DMS79 (cell line): ENCODE measurements around the gene AK4.

ENCODE experiments used
- DNase-seq: peaks from one replicate; lab custom pipeline; 2025; lab: John Stamatoyannopoulos, UW

AK4 gene

DNA sequence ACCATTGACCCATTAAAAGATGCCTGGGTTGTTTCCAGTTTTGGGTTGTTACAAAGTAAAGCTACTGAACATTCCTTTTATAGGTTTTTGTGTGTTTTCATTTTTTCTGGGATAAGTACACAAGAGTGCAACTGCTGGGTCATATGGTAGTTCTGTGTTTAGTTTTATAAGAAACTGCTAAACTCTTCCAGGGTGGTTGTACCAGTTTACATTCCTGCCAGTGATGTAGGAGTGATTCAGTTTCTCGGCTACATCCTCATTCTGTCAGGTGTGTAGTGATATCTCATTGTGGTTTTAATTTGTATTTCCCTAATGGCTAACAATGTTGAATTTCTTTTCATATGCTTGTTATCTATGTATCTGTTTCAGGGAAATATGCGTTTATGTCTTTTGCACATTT lies 102.8 kb downstream of the AK4 start:
- DNase-seq, result no peak

DNA sequence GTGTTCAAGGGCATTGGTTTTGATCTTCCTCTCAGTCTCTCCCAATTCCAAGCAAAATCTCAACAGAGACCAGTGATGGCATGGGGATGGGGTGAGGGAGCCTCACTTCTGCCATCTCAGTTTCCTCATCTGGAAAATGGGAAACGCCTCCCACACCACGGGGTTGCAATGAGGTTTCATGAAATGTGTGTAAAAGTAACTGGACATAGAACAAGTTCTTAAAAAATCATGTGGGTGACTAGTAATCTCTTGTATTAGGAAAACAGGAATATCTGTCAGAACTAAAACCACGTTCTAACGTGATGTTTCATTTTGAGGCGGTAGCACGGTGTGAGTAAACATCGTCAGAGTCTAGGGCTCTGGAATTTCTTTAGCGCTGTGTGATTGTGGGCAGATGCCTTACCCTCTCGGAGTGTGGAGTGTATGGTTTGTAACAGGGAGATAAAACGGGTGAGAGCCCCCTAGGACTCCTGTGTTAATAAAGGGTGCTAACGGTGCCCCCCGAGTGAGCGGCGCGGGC lies 105.9 kb downstream of the AK4 start:
- no peak for DNase-seq

DNA sequence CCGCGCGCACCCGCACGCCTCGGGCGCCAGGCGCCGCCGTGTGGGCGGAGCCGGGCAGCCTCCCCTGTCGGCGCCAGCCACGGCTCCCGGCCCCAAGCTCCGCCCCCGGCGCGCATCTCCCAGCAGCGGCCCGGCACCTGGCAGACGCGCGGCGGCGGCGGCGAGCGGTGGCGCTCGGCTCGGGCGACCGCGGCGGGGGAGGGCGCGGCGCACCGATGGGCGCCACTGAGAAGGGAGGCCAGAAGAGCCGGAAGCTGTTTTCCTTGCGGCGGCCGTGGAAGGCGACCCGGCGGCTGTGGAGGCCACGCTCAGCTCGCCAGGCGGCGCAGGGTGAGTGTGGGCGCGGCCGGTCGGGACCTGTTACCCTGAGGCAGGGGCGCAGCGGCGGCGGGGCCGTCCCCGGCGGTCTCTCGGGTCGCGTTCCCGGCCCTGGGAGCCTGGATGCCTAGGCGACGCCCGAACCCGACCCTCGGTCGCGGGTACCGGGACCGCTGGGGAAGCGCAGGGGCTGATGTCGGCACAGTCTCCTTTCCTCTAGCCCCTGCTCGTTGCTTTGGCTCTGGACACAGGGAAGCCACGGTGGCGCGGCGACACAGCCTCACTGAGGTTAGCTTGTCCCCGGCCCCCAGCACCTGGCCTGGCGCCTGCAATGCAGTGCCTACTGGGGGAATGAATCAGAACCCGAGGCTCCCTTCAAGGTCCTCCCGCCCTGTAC lies 106.5 kb downstream of the AK4 start:
- peak; percentile 51 for DNase-seq

DNA sequence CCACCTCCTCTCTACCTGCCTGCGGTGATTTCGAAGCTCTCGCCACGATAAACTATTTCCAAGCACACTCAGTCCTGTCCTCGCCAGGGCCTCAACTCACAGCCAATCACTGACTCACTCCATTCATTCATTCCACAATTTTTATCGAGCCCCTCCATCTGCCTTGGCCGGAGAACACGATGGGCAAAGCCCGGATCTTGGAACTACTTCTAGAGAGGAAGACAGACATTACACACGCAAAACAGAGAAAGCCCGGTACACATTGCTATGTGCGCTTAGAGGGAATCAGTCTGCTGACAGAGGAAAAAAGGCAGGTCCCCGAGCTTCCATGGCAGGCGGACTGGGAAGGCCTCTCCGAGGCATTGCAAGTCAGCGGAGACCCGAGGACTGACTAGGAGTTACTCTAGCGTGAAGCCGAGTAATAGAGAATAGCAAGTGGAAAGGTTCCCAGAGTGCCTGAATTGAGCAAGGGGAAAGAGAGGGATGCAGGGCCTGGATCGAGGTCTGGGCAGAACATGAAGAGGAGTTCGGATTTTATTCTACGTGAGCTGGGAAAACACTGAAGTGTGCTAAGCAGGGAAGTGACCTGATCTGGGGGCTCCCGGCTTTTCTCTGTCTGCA lies 107.1 kb downstream of the AK4 start:
- no peak for DNase-seq

DNA sequence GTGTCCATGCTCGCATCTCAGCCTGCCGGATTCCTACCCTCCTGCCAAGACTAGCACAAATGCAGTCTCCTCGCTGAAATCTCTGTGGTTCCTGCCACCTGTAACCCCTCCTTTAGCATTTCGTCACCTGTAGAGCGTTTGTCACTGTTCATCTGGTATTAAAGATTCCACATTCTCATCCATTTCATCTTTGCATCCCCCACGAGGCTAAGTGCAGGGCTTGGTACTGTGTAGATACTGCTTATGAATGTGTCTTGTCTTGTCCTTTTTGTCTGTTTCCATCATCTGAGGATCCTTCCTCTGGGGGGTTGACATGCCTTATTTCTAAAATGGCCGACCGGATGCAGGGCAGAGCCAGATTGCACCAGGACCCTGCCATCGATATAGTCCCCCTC lies 107.7 kb downstream of the AK4 start:
- no peak for DNase-seq

DNA sequence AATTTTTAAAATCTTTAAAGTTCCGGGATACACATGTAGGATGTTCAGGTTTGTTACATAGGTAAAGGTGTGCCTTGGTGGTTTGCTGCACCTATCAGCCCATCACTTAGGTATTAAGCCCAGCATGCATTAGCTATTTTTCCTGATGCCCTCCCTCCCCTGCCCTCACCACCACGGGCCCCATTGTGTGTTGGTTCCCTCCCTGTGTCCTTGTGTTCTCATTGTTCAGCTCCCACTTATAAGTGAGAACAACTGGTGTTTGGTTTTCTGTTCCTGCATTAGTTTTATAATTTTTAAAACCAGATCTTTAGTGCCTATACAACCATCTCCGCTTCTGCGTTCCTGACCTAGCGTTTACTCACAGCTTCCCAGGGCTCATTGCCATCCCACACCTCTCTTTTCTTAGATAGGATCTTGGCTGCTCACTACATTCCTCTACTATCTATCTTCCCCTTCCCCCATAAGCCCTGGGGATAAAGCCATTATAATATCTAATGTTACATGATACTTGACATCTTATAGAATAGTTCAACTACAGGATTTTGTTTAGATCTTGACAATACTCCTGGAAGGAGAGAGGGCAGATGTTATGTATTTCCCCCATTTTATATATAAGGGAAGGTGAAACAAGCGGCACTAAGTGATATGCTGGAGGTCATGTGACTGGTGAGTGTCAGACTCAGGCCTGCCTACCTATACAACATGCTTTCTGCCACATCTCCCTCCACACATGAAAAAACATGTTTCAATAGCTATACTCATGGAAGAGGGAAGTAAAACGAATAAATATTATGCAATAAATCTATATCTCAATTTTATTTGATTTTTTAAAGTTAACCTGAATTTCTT lies 109.1 kb downstream of the AK4 start:
- DNase-seq, result no peak

DNA sequence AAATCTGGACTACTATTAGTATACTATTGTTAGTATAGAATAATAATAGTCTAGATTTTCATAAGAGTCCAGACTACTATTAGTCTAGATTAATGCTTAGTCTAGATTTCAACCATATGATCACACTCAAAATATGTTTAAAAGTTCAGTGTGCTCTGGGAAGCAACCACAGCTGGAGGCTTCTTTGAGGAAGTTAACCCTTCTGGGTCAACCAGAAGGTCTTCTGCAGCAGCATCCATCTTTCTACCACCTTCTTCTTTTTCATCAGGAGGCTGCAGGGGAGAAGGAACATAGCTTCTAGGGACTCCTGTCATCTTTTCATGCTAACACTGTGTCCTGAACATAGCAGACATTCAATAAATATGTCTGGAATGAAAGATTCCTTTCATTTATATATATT lies 110.1 kb downstream of the AK4 start:
- no peak for DNase-seq

DNA sequence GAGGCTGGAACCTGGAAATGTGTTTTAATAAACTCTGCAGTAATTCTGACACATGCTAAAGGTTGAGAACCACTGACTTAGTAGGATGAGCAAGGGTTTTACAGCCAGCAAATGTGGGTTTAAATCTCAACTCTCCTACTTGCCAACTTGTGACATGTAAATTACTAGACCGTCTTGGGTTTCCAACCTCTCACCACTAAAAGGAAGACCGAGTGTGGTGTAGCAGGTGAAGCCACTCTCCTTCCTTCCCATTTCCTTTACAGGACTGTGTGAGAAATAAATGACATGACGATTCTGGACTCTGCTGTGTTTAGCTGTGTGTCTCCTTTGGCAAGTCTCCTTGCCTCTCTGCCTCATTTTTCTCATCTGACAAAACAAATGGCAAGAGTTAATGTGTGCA lies 111.8 kb downstream of the AK4 start:
- no peak for DNase-seq

DNA sequence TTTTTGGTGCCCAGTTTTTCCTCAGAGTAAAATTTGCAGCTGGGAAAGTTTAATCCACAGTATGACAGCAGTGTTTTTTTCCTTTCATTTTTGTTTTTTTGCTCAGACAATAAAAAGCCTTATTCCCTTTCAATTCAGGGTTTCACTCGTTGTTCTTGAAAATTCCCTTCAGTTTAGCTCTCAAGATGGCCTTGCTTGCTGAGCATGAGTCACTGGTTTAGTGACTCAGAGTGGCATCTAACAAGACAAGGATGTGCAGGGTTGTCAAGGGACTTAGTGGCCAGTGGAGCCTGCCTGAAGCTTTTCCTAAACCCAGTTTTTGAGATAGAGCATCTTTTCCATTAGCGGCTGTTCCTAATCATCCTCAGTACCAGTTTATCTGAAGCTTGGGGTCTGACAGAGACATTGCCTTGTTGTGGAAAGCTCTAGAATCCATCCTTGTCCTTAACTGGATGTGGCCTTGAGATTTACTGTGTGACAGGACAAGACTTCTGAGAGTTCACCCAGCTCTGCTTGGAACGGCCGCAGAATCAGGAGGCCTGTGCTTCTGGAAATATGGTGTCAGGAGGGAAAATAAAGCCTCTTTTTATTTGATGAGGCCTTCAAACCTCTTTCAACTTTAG lies 113.0 kb downstream of the AK4 start:
- no peak for DNase-seq

DNA sequence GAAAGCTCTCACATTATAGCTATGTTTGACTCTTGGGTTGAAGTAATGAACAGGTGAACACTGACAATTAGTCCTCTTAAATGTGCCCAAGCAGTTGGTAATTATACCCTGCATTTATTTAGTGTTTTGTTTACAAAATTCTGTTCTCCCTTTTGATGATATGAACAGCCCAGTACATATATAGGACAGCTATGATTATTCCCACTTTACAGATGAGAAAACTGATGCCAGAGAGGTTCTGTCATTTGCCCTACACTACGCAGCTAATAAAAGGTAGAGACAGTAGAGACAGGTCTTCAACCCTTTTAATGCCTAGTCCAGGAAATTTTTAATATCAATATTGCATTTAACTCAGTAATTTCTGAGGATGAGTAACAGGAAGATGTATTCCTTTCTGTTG lies 115.3 kb downstream of the AK4 start:
- no peak for DNase-seq

DNA sequence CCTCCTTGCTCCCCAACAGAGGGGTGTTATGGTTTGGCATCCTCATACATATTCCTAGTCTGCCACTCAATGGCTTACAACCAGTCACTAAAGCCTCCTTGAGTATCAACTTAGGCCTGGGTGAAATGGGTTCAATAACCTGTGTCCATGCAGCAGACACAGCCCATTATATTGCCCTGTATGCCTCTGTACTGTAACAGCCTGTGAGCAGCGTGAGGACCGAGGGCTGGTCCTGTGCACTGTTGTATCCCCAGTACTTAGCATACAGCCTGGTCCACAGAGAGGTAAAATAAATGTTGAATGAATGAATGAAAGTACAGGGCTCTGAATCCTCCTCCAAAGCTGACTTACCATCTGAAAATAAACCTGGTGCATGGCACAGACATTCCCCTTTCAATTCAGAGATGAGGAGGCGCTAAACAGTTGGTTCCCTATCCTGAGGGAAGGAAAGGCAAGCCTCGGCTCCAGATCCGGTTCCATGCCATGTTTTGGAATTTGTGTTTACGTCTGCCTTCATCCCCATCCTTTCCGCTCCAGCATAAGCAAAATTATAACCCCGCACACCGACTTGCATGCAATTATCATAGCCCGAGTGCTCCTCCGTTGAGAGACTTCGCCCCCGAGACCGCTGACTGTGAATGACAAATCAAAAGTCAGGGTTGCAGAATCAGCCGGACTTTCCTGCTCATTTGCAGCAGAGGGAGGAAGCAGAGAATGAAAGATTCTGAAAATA lies 116.4 kb downstream of the AK4 start:
- no peak for DNase-seq

DNA sequence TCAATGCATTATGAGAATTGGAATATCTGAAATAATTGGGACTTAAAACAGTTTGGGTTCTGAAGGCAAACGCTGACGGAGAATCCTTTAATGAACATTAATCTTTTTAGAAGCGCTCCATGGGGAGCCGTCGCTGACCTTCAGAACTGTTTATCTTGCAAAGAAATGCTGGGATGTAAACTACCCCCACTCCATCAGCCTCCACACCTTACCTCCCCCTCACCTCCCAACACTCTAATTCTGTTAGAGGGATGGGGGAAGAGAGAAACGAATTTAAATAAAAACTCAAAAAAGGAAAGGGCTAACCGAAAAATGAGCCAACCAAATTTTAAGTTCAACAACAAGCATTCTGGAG lies 117.3 kb downstream of the AK4 start:
- DNase-seq, result no peak

DNA sequence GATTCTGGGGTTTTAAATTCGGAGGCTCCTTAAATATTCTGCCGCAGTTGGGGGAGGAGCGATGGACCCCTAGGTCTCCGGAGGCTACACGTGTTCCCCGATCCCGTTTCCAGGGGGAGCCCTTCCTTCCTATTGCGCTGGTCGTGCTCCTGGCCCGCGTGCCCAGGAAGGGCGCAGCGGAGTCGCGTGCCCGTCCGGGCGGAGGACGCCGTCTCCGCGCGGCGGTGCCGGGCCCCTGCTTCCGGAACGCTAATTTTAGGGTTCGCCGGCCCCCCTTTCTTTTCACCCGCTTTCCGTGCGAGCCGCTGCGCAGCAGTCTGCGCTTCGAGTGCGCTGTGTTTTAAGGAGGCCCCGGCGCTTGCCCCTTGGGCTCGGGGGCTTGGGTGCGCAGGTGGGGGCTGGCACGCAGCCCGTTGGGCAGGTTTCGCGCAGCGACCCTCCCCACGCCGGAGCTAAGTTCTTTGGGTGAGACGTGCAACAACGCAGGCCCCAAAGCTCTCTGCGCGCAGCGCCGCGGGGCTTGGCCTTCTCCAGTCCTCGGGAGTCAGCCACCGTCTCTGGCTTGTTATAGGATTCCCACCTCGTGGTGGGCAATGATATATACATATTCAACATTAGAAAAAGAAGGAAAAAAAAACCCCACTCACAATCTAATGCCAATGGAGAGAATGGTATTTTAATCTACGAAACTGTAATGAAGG lies 117.8 kb downstream of the AK4 start:
- peak; percentile 35 for DNase-seq

DNA sequence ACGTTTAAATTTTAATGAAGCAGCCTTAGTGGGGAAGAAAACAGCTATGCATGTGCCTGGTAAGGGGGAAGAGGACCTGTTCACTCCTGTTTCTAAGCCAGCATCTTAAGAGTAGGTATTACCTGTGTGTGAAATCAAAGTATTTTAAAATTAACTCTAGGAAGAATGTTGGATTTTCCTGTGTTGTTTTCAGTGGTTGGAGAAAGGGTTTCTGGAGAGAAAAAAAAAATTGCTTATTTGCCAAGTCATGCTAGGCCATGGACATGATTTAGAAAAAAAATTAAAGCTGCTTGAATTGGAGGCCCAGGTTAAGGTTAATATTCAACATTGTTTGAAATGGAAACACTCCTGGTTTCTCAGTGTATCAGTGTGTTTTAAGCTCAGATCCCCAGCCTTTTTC lies 118.5 kb downstream of the AK4 start:
- DNase-seq, result no peak

DNA sequence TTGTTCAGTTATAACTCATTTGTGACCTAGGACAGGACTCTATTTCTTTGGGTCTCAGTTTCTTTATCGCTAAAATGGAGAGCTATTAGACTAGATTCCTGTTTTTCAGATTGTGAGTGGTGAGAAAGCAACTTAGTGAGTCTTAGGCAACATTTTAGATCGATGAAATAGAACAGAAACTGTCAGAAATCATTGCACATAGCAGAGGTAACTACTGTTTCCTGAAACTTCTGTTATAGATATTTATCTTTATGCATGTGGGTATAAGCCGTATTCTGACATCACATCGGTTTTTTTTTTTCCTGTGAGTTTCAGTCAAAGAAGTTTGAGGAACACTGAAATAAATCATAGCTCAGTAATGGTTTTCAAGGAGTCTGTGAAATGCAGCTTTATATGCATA lies 119.3 kb downstream of the AK4 start:
- DNase-seq, result no peak

DNA sequence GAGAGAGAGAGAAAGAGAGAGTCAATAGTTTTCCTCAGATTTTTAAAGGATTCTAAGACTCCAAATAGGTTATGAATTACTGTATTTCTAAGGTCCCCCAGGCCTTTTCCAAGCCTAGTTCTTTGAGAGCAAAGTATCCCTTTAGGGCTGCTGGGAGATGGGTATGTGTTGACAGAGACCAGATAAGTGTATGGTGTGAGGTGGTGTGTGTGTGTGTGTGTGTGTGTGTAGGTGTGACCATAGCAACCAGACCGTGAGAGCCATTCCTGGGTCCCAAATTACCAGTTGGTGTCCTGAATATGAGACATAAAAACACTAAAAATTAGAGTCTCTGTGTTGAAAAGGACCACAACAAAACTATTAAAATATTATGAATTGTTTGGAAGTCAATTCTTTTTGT lies 119.7 kb downstream of the AK4 start:
- no peak for DNase-seq

DNA sequence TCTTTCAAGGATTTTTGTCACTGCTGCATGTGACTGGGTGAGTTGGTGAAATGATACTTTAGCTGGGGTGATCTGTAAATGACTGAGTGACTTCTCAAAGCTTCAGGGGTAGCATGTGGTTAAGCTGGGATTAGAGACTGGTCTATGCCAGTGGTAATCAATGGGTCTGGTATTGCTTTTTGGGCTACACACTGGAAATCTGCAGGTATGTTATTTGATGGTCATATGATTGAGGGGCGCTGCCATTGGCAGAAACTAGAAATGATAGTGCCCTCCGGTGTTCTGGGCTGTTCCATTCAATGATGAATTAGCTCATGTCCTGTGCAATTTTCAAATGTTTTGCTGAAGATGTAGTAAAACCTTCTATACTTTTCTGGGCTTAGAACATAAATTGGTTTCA lies 121.6 kb downstream of the AK4 start:
- DNase-seq, result no peak

DNA sequence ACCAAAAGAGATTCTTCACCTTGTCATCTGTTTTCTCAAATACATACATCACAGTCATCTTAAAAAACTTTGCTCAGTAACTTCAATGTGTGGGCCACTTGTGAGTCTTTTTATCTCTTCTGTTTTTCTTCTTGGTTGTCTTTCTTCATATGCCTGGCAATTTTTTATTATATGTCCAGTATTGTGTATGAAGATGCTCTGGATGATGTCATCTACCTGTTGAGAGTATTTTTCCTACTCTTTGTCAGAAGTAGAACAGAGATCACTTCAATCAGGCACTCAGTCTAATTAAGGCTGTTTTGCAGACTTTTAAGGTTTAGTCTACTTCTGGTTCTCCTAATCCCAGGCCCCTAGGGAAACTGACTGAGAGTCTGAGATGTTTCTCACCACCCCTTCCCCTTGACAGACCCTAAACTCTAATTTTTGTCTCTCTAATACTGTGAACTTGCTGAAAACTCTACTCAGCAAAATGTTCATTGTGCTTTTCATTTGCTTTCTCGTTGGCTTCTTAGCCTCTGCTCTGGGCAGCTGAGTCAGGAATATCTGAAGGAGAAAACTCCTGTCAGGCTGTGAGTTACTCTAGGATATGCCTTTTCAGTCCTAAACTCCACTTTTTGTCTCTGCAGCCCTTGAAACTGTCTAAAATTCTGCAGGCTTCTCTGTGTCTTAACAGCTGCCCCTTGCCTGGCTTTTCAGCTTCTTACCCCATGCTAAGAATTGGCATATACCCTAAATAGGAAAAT lies 128.4 kb downstream of the AK4 start:
- DNase-seq, result no peak

DNA sequence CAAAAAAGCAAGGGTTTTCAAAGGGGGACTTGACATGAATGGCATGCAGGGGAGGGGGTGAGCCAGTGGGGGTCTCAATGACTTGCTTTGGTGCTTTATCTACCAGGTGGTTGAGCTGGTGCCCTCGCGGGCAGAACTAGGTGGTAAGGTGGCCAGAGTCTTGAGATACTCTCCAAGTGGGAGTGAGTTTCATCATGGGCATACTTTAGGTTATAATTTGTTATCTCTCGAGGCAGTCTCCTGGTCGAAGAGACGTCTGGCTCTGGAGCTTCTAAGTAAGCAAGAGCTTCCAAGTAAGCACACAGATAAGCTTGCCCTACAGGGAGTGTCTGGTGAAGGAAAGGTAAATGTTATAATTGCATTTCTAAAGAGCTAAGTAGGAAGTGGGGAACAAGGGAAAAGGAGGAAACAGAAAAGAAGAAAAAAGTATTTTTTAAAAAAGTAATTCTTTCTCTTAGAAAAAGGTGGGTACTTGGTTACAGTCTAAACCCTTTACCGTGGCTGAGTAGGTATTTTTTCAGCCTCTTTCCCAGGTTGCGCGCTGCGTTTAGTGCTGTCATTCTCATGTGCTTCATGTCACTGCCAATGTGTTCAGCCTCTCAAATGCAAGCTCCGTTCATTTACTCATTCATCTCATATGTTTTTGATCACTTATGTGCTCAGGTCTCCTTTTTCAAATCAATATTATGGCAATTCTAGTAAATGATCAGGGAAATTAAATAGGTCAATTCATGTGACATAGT lies 129.8 kb downstream of the AK4 start:
- DNase-seq, result no peak
